Mucosa of gallbladder (tissue), 1 donor: ENCODE data around the gene ARMC12. TPM values are rescaled to one million over a fixed set of nuclear protein-coding genes. Genes with fewer than 3 reads are reported as not detected.

Source experiments
- DNase-seq: peaks from one replicate; pipeline ENCODE4 v3.0.0-alpha.2; 2020; ENCODE audit warnings: low spot score
- total RNA-seq: library from RNA; stranded (reverse); gene quantifications from one replicate; pipeline ENCODE4 v1.2.1, GENCODE V29; 2021
- donor health status: DM: no; HTN: no; CAD: no.

The ARMC12 gene
- total RNA-seq, 1 donor from 2014 or later = 1.1 TPM

GRCh38 chr6:35775031-35775430, 38.2 kb downstream of the ARMC12 start:
- DNase-seq = no peak

- no peak for DNase-seq
Observed at GRCh38 chr6:35776364-35777215, 39.8 kb downstream of the ARMC12 start, which contains the start of gene CLPSL2. CLPSL2 (plus strand) TSS chr6:35776598; CDS start chr6:35776619, 21 bp downstream.

GRCh38 chr6:35777356-35778102, 40.7 kb downstream of the ARMC12 start:
- no peak for DNase-seq

GRCh38 chr6:35778437-35778836, 41.6 kb downstream of the ARMC12 start:
- DNase-seq = no peak

GRCh38 chr6:35780719-35781118, 43.9 kb downstream of the ARMC12 start, which contains the start of gene CLPSL1:
CLPSL1 (plus strand) TSS chr6:35781019; CDS start chr6:35781111, 92 bp downstream.
- DNase-seq = no peak

- DNase-seq = no peak
Observed at GRCh38 chr6:35781290-35781689, 44.5 kb downstream of the ARMC12 start.

GRCh38 chr6:35782424-35782823, 45.6 kb downstream of the ARMC12 start:
- no peak for DNase-seq

GRCh38 chr6:35784200-35784599, 47.4 kb downstream of the ARMC12 start:
- no peak for DNase-seq

GRCh38 chr6:35786272-35786671, 49.4 kb downstream of the ARMC12 start:
- no peak for DNase-seq

GRCh38 chr6:35786810-35787209, 50.0 kb downstream of the ARMC12 start:
- no peak for DNase-seq

- DNase-seq = no peak
Observed at GRCh38 chr6:35787266-35788218, 50.7 kb downstream of the ARMC12 start.

GRCh38 chr6:35788423-35788982, 51.7 kb downstream of the ARMC12 start:
- no peak for DNase-seq

GRCh38 chr6:35790683-35791082, 53.9 kb downstream of the ARMC12 start:
- DNase-seq = no peak

GRCh38 chr6:35794536-35795452, 58.0 kb downstream of the ARMC12 start:
- DNase-seq = no peak

GRCh38 chr6:35795453-35796071, 58.7 kb downstream of the ARMC12 start:
- no peak for DNase-seq

- no peak for DNase-seq
Observed at GRCh38 chr6:35796236-35796635, 59.4 kb downstream of the ARMC12 start.

- no peak for DNase-seq
Observed at GRCh38 chr6:35797837-35798526, 61.1 kb downstream of the ARMC12 start.
